SK-N-SH treated with all-trans-retinoic acid at 6 μM for 48 hours (cell line): ENCODE measurements around the gene MET.

Experiments
- ATAC-seq: fragments of 200-7000 bp; cut with Tn5 transposase; 3 replicates; pipeline ENCODE4 v1.9.1; 2020; ENCODE audit warnings: mild to moderate bottlenecking, moderate library complexity
- ARNTL ChIP-seq: fragments of 450-650 bp; formaldehyde crosslinking; IDR thresholded peaks from 2 replicates; pipeline ENCODE4 v1.5.0; 2020; ENCODE audit warnings: low read depth, mild to moderate bottlenecking, moderate library complexity, borderline replicate concordance
- BACH2 ChIP-seq: fragments of 250-450 bp; sonication (Bioruptor Pico); IDR thresholded peaks from 2 replicates; pipeline ENCODE4 v1.9.0; 2021; ENCODE audit warnings: mild to moderate bottlenecking, borderline replicate concordance
- CREB5 ChIP-seq: fragments of 250-450 bp; sonication (Bioruptor Pico); IDR thresholded peaks from 2 replicates; pipeline ENCODE4 v1.5.1; 2020; ENCODE audit warnings: low read depth, mild to moderate bottlenecking, moderate library complexity
- CSDC2 ChIP-seq: fragments of 250-450 bp; sonication (Bioruptor Pico); IDR thresholded peaks from 2 replicates; pipeline ENCODE4 v1.5.0; 2020; ENCODE audit warnings: mild to moderate bottlenecking, moderate library complexity
- ESRRG ChIP-seq: fragments of 250-450 bp; sonication (Bioruptor Pico); IDR thresholded peaks from 2 replicates; pipeline ENCODE4 v1.6.1; 2021; ENCODE audit warnings: mild to moderate bottlenecking
- GLIS3 ChIP-seq: fragments of 250-450 bp; sonication (Bioruptor Pico); IDR thresholded peaks from 2 replicates; pipeline ENCODE4 v1.5.0; 2020; ENCODE audit warnings: mild to moderate bottlenecking, moderate library complexity
- ISL1 ChIP-seq: fragments of 250-450 bp; sonication (Bioruptor Pico); IDR thresholded peaks from 2 replicates; pipeline ENCODE4 v2.1.2; 2022; ENCODE audit warnings: mild to moderate bottlenecking, moderate library complexity
- PATZ1 ChIP-seq: fragments of 250-450 bp; sonication (Bioruptor Pico); IDR thresholded peaks from 2 replicates; pipeline ENCODE4 v1.8.0; 2020; ENCODE audit warnings: mild to moderate bottlenecking, moderate library complexity, borderline replicate concordance
- PPARA ChIP-seq: fragments of 250-450 bp; sonication (Bioruptor Pico); IDR thresholded peaks from 2 replicates; pipeline ENCODE4 v1.5.0; 2020; ENCODE audit warnings: mild to moderate bottlenecking, borderline replicate concordance
- RARB ChIP-seq: fragments of 250-450 bp; sonication (Bioruptor Pico); IDR thresholded peaks from 2 replicates; pipeline ENCODE4 v1.8.0; 2021; ENCODE audit warnings: mild to moderate bottlenecking, moderate library complexity
- SNAI2 ChIP-seq: fragments of 250-450 bp; sonication (Bioruptor Pico); IDR thresholded peaks from 2 replicates; pipeline ENCODE4 v1.5.0; 2020; ENCODE audit warnings: mild to moderate bottlenecking, moderate library complexity
- TCF4 ChIP-seq: fragments of 250-450 bp; sonication (Bioruptor Pico); IDR thresholded peaks from 2 replicates; pipeline ENCODE4 v1.8.0; 2021; ENCODE audit warnings: mild to moderate bottlenecking, moderate library complexity, borderline replicate concordance
- TOX ChIP-seq: fragments of 250-450 bp; sonication (Bioruptor Pico); IDR thresholded peaks from 2 replicates; pipeline ENCODE4 v1.8.0; 2021; ENCODE audit warnings: mild to moderate bottlenecking, moderate library complexity, borderline replicate concordance
- ZFP3 ChIP-seq: fragments of 250-450 bp; sonication (Bioruptor Pico); IDR thresholded peaks from 2 replicates; pipeline ENCODE4 v1.5.0; 2020; ENCODE audit warnings: mild to moderate bottlenecking, moderate library complexity
- ZFP30 ChIP-seq: fragments of 450-650 bp; formaldehyde crosslinking; IDR thresholded peaks from 2 replicates; pipeline ENCODE4 v1.5.0; 2022; ENCODE audit warnings: mild to moderate bottlenecking, moderate library complexity
- ZNF565 ChIP-seq: fragments of 450-650 bp; formaldehyde crosslinking; conservative IDR thresholded peaks from 2 replicates; pipeline ENCODE4 v1.5.0; 2020; ENCODE audit warnings: low read depth, mild to moderate bottlenecking, moderate library complexity
- ZNF8 ChIP-seq: fragments of 450-650 bp; formaldehyde crosslinking; IDR thresholded peaks from 2 replicates; pipeline ENCODE4 v1.5.0; 2020; ENCODE audit warnings: mild to moderate bottlenecking, moderate library complexity
- TF ChIP-seq, protein P1 (sequence below): fragments of 250-450 bp; sonication (Bioruptor Pico); IDR thresholded peaks from 2 replicates; pipeline ENCODE4 v1.5.0; 2020; ENCODE audit warnings: mild to moderate bottlenecking, moderate library complexity
- TF ChIP-seq, protein P2 (sequence below): fragments of 250-450 bp; sonication (Bioruptor Pico); IDR thresholded peaks from 2 replicates; pipeline ENCODE4 v1.8.0; 2021; ENCODE audit warnings: low read depth, mild to moderate bottlenecking, moderate library complexity, borderline replicate concordance
- TF ChIP-seq, protein P3 (sequence below): fragments of 250-450 bp; sonication (Bioruptor Pico); IDR thresholded peaks from 2 replicates; pipeline ENCODE4 v1.5.1; 2021; ENCODE audit warnings: mild to moderate bottlenecking, moderate library complexity

Gene MET

DNA sequence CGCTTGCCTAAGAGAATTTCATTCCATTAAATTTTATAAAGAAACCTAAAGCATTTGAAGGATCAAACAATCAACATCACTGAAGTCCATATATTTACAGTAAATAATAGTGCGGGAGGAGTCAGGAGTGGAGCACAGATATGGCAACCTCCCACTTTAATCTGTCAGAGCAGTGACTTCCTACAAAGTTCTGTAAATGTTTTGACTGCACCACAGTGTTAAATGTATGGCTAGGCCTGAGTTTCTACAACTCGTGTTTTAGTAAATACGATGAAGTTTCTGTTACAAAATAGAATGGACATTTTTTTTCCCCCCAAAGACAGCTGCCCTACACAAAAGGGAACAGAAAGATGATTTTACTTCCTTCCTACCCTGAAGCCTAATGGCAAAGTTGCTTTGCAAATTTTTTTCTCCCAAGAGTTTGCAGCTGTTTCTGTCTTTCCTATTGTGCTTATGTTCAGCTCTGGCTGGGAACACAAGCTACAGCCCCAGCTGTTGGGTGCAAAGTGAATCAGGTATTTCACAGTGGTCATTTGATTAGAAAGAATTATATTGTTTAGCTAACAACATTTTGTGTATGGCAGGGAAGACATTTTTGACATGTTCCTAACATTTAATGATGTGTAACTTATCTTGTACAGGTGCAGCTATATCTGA, 62.1 kb downstream of the MET start:
- TF ChIP-seq BACH2, result no peak
- TF ChIP-seq CREB5 (CRISPR knock-in tag), result no peak
- TF ChIP-seq, protein P1, sequence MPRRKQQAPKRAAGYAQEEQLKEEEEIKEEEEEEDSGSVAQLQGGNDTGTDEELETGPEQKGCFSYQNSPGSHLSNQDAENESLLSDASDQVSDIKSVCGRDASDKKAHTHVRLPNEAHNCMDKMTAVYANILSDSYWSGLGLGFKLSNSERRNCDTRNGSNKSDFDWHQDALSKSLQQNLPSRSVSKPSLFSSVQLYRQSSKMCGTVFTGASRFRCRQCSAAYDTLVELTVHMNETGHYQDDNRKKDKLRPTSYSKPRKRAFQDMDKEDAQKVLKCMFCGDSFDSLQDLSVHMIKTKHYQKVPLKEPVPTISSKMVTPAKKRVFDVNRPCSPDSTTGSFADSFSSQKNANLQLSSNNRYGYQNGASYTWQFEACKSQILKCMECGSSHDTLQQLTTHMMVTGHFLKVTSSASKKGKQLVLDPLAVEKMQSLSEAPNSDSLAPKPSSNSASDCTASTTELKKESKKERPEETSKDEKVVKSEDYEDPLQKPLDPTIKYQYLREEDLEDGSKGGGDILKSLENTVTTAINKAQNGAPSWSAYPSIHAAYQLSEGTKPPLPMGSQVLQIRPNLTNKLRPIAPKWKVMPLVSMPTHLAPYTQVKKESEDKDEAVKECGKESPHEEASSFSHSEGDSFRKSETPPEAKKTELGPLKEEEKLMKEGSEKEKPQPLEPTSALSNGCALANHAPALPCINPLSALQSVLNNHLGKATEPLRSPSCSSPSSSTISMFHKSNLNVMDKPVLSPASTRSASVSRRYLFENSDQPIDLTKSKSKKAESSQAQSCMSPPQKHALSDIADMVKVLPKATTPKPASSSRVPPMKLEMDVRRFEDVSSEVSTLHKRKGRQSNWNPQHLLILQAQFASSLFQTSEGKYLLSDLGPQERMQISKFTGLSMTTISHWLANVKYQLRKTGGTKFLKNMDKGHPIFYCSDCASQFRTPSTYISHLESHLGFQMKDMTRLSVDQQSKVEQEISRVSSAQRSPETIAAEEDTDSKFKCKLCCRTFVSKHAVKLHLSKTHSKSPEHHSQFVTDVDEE (CRISPR knock-in tag), result no peak
- no peak for TF ChIP-seq ARNTL
- no peak for TF ChIP-seq SNAI2
- TF ChIP-seq ZFP30, result no peak
- no peak for TF ChIP-seq TCF4
- no peak for ATAC-seq

DNA sequence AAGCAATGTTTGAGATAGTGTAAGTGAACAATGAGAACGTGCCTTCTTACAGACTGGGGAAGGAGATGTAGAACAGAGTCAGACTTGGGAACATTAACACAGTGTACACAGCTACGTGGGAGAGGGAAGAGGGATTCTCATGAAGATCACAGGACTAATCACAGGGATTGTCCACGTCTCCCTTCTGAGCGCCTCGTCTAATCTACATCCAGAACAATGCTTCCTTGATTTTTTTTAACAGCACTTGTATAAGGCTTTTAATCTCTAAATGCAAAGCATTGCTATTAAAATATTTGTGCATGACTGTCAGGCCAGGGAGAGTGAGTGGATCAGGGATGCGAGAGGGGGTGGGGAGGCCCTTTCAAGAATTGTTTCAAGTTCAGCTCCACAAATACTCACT, 62.7 kb downstream of the MET start:
- no peak for ATAC-seq
- TF ChIP-seq ZFP30 (no peak), ZNF8 (CRISPR knock-in tag) (no peak), TOX (CRISPR knock-in tag) (no peak), SNAI2 (no peak), ZNF565 (CRISPR knock-in tag) (no peak), ZFP3 (CRISPR knock-in tag) (no peak), ISL1 (CRISPR knock-in tag) (no peak), PPARA (no peak), TCF4 (no peak), ARNTL (no peak), BACH2 (no peak), ESRRG (no peak)
- TF ChIP-seq, protein P2, sequence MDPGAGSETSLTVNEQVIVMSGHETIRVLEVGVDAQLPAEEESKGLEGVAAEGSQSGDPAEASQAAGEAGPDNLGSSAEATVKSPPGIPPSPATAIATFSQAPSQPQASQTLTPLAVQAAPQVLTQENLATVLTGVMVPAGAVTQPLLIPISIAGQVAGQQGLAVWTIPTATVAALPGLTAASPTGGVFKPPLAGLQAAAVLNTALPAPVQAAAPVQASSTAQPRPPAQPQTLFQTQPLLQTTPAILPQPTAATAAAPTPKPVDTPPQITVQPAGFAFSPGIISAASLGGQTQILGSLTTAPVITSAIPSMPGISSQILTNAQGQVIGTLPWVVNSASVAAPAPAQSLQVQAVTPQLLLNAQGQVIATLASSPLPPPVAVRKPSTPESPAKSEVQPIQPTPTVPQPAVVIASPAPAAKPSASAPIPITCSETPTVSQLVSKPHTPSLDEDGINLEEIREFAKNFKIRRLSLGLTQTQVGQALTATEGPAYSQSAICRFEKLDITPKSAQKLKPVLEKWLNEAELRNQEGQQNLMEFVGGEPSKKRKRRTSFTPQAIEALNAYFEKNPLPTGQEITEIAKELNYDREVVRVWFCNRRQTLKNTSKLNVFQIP (CRISPR knock-in tag), result no peak
- TF ChIP-seq, protein P1 (CRISPR knock-in tag), result no peak
- TF ChIP-seq, protein P3, sequence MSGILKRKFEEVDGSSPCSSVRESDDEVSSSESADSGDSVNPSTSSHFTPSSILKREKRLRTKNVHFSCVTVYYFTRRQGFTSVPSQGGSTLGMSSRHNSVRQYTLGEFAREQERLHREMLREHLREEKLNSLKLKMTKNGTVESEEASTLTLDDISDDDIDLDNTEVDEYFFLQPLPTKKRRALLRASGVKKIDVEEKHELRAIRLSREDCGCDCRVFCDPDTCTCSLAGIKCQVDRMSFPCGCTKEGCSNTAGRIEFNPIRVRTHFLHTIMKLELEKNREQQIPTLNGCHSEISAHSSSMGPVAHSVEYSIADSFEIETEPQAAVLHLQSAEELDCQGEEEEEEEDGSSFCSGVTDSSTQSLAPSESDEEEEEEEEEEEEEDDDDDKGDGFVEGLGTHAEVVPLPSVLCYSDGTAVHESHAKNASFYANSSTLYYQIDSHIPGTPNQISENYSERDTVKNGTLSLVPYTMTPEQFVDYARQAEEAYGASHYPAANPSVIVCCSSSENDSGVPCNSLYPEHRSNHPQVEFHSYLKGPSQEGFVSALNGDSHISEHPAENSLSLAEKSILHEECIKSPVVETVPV (CRISPR knock-in tag), result no peak

DNA sequence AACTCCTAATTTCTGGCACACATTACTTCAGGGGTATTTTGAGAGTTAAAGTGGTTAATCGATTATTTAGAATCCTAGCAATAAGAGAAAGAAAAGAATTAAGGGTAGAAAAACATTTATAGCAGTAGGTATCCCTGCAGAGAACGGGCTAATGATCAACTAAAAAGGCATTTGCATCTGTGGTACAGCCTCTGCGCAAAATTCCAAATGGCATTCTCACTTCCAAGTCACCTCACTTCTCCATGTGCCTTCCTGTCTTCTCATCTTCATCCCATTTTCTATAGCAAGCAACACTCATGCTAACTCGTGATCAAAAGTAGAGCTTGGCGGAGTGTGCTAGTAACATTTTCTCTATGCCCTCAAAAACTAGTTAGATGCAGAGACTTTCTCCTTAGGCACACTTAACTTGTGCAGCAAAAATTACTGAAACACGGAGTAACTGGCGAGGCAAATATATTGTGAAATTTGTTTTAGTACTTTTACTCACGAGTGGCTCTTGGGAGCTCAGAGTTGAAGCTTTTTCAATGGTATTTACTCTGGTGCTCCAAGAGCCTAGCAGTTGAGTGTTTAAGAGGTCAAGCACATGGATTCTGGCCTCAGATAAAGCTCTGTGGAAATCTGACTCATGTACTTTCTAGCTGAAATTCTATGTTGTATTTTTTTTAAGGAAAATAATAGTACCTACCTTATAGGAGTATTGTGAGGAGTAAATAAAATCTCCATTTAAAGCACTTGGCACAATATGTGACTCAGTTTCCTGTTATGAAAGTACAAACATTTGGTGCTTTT, 65.1 kb downstream of the MET start:
- no peak for TF ChIP-seq ARNTL
- no peak for TF ChIP-seq GLIS3 (CRISPR knock-in tag)
- no peak for TF ChIP-seq PATZ1
- TF ChIP-seq CREB5 (CRISPR knock-in tag), result no peak
- TF ChIP-seq, protein P3 (CRISPR knock-in tag), result no peak
- no peak for TF ChIP-seq RARB
- no peak for TF ChIP-seq ZNF8 (CRISPR knock-in tag)
- no peak for TF ChIP-seq CSDC2 (CRISPR knock-in tag)
- TF ChIP-seq, all 23 proteins: peak for 0
- ATAC-seq, result no peak
